ENCODE results near the gene TIMM29.

Gene TIMM29

DNA sequence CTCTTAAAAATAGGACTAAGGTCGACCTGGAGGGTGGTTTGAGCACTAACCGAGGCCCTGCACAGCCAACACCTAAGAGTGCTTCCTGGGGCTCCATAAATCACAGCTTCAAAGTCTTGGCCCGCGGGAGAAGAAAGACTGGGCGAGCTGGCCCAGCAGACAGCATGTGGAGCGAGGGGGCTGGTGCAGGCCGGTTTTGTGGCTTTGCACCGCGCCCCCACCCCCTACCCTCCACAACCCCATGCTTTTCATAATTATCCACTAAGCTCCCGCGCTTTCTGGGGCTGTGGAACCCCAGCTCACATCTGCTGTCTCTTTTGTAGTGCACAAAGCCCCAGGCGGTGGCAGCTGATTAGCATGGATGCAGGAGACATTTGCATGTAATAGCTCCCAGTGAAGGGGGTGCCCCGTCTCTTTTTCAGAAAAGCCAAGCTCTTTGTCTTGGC is 40.2 kb upstream of the TIMM29 start:
- H3K4me3 ChIP-seq (ENCODE audit: low read depth, low read length), result no peak overlapping the region
- TF ChIP-seq, protein P1, sequence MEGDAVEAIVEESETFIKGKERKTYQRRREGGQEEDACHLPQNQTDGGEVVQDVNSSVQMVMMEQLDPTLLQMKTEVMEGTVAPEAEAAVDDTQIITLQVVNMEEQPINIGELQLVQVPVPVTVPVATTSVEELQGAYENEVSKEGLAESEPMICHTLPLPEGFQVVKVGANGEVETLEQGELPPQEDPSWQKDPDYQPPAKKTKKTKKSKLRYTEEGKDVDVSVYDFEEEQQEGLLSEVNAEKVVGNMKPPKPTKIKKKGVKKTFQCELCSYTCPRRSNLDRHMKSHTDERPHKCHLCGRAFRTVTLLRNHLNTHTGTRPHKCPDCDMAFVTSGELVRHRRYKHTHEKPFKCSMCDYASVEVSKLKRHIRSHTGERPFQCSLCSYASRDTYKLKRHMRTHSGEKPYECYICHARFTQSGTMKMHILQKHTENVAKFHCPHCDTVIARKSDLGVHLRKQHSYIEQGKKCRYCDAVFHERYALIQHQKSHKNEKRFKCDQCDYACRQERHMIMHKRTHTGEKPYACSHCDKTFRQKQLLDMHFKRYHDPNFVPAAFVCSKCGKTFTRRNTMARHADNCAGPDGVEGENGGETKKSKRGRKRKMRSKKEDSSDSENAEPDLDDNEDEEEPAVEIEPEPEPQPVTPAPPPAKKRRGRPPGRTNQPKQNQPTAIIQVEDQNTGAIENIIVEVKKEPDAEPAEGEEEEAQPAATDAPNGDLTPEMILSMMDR (IDR thresholded peaks at IDR 0.05; ENCODE audit: insufficient read depth, low read depth, low read length, missing control alignments), result no peak
- DNase-seq (ENCODE audit: low read depth), result peak; percentile 34

- H3K4me3 ChIP-seq (ENCODE audit: low read depth, low read length), result no peak overlapping the region
- DNase-seq (ENCODE audit: low read depth), result no peak
- TF ChIP-seq, protein P1 (IDR thresholded peaks at IDR 0.05; ENCODE audit: insufficient read depth, low read depth, low read length, missing control alignments), result no peak
These were observed 38.7 kb upstream of the TIMM29 start for GRCh38 chr19:10889880-10890279.

GRCh38 chr19:10891405-10892086 is 37.1 kb upstream of the TIMM29 start:
- DNase-seq (ENCODE audit: low read depth), result no peak
- H3K4me3 ChIP-seq (ENCODE audit: low read depth, low read length), result no peak overlapping the region
- TF ChIP-seq, protein P1 (IDR thresholded peaks at IDR 0.05; ENCODE audit: insufficient read depth, low read depth, low read length, missing control alignments), result no peak

DNA sequence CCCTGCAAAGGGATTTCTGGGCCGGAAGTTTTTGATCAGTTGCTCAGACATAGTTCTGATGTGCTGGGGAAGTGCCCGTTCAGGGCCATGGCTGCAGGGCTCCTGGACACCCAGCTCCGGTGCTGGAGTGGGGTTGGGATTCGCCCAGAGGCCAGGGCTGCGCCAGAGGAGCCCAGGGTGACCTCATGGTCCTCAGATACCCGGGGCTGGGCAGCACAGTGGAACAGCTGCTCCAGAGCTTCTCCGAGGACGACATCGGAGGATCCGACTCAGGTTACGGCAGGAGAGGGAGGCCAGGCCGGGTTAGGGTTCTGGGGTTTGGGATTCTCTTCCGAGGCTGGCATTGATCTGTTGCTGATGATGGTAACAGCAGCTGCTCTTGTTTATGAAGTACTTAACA is 36.4 kb upstream of the TIMM29 start:
- H3K4me3 ChIP-seq (ENCODE audit: low read depth, low read length), result no peak overlapping the region
- TF ChIP-seq, protein P1 (IDR thresholded peaks at IDR 0.05; ENCODE audit: insufficient read depth, low read depth, low read length, missing control alignments), result no peak
- no peak for DNase-seq (ENCODE audit: low read depth)

- no peak for DNase-seq (ENCODE audit: low read depth)
- no peak overlapping the region for H3K4me3 ChIP-seq (ENCODE audit: low read depth, low read length)
- TF ChIP-seq, protein P1 (IDR thresholded peaks at IDR 0.05; ENCODE audit: insufficient read depth, low read depth, low read length, missing control alignments), result no peak
These were observed 33.7 kb upstream of the TIMM29 start for GRCh38 chr19:10894911-10895213.

- H3K4me3 ChIP-seq (ENCODE audit: low read depth, low read length), result no peak overlapping the region
- DNase-seq (ENCODE audit: low read depth), result no peak
- TF ChIP-seq, protein P1 (IDR thresholded peaks at IDR 0.05; ENCODE audit: insufficient read depth, low read depth, low read length, missing control alignments), result no peak
These were observed 33.2 kb upstream of the TIMM29 start for GRCh38 chr19:10895363-10895762.

DNA sequence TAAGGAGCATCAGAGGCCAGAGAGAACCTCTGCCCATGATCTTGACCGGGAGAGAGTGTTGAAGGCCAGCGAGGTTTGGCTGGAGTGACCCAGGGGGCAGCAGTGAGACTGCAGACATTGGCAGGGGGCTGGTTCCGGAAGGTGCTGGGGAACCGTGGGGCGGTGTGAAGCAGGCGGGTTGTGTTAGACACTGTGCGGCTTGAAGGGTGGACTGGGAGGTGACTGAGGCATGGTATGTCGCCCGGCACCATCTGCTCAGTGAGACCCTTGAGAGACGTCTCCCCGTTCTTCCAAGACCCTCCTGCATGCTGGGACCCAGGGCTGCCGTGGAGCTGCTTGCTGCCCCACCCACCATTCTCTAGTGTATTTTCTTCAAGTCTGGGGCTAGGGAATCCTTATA is 32.7 kb upstream of the TIMM29 start:
- TF ChIP-seq, protein P1 (IDR thresholded peaks at IDR 0.05; ENCODE audit: insufficient read depth, low read depth, low read length, missing control alignments), result no peak
- DNase-seq (ENCODE audit: low read depth), result no peak
- H3K4me3 ChIP-seq (ENCODE audit: low read depth, low read length), result no peak overlapping the region
